ENCODE measurements around the gene GJB3.
"Not testable (repeated sequence)": the region's sequence is repeated elsewhere in the genome, so short reads cannot be mapped to it uniquely, and the experiment has no call there.

Gene GJB3

DNA sequence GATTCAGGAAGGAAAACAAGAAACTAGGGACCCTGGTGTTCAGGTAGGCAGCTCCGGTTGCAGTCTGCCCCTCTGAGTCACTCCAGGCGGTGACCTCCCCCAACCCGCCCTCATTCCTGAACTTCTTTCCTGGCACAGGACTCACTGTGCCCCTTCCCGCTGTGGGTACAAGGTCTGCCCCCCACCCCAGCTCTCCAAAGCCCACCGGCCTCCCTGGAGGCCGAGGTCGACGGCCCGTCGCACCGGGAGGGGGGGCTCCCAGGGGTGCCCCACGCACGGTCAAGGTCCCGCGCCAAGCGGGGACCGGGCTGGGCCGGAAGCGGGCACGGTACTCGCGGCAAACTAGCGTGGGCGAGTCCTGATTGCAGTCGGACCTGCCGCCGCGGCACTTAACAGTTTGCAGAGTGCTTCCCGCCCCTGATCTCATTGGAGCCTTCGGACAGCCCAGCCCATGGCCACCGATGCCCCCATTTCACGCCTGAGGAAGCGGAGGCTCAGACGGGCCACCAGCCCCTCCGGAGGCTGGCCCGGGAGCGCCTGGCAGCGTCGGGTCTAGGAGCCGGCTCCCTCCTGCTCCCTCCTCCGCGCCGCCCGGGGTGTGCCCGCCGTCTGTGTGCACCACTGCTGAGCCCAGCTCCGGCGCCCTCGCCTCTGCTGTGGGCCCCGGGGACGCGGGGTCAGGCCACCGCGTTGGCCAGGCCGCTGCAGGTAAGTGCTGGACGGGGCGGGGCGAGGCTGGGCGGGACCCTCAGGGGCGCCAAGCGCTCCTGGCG, at the start of gene GJB3:
Gene GJB3, plus strand, starts transcription at position 144 of the 773 bp plus-strand sequence. CDS start 3,549 bp downstream, outside the sequence.
- DNase-seq (ENCODE audit: low read depth): no peak

GRCh38 chr1:34732831-34733230, 48.2 kb upstream of the GJB3 start:
- DNase-seq (ENCODE audit: low read depth): not testable (repeated sequence)

- DNase-seq (ENCODE audit: low read depth): no peak
Observed at GRCh38 chr1:34736692-34737091, 44.3 kb upstream of the GJB3 start.

DNA sequence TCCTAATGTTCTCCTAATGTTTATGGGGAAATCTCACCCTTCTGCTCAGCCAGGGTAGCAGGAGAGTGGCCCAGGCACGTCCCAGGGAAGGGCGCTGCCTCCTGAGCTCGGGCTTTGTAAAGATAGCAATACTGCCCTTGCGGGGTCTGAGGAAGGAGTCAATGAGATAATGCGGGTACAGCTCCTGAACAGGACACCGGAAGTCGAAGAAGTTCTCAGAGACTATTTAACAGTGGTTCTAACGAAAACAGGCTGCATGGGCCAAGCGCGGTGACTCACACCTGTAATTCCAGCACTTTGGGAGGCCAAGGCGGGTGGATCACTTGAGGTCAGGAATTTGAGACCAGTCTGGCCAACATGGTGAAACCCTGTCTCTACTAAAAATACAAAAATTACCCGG, 43.8 kb upstream of the GJB3 start:
- DNase-seq (ENCODE audit: low read depth): not testable (repeated sequence)

GRCh38 chr1:34739613-34740012, 41.4 kb upstream of the GJB3 start:
- no peak for DNase-seq (ENCODE audit: low read depth)

DNA sequence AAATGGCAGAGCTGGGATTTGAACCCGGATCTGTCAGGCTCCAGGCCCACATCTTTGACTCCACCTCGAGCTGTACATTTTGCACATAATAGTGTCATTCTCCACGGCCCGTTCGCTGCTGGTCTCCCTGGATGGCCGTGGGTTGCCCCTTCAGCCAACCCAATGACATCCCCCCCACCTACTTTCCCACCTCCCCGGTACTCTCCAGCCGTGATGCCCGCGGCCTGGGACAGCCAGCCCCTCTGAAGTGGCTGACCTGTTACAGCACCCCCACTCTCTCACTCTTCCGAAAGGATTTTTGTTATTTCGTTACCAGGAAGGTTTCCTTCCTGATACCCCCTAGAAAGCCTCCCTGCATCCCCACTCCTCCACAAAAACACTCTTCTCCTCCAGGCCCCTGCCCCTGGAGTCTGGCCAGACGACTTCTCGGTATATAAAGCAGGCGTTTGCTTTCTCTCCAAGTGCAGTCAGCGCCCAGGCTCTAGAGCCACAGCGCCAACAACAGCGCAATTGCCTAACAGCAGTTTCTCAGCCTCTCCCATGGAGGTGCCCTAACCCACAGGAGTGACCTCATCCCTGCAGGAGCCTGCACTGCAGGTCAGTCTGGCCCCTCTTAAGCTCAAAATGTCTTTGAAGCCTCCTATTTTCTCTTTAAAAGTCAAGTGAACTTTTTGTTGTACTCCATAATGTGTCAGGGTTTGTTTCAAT, 40.7 kb upstream of the GJB3 start:
- DNase-seq (ENCODE audit: low read depth): no peak

- DNase-seq (ENCODE audit: low read depth): peak; percentile 79
Observed at GRCh38 chr1:34742667-34743270, 38.2 kb upstream of the GJB3 start.

- no peak for DNase-seq (ENCODE audit: low read depth)
Observed at GRCh38 chr1:34743775-34744174, 37.2 kb upstream of the GJB3 start.

- no peak for DNase-seq (ENCODE audit: low read depth)
Observed at GRCh38 chr1:34744851-34745250, 36.2 kb upstream of the GJB3 start.

- DNase-seq (ENCODE audit: low read depth): no peak
Observed at GRCh38 chr1:34745666-34746065, 35.3 kb upstream of the GJB3 start.

DNA sequence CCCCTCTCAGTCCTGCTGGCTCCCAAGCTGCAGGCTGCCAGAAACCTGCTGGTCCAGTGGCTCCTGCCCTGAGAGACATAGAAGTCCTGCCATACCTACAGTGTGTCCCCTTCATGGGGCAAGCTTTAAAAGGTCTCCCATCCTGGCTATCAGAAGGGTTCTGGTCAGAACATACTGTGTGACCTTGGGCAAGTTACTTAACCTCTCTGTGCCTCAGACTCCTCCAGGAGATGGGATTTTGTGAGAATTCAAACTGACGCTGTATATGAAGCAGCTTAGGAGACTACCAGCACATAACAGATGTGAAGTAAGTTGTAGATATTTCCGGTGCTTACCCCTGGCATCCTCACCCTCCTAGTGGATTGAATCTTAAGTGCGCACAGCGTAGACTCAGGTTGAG, 34.9 kb upstream of the GJB3 start:
- DNase-seq (ENCODE audit: low read depth): no peak

DNA sequence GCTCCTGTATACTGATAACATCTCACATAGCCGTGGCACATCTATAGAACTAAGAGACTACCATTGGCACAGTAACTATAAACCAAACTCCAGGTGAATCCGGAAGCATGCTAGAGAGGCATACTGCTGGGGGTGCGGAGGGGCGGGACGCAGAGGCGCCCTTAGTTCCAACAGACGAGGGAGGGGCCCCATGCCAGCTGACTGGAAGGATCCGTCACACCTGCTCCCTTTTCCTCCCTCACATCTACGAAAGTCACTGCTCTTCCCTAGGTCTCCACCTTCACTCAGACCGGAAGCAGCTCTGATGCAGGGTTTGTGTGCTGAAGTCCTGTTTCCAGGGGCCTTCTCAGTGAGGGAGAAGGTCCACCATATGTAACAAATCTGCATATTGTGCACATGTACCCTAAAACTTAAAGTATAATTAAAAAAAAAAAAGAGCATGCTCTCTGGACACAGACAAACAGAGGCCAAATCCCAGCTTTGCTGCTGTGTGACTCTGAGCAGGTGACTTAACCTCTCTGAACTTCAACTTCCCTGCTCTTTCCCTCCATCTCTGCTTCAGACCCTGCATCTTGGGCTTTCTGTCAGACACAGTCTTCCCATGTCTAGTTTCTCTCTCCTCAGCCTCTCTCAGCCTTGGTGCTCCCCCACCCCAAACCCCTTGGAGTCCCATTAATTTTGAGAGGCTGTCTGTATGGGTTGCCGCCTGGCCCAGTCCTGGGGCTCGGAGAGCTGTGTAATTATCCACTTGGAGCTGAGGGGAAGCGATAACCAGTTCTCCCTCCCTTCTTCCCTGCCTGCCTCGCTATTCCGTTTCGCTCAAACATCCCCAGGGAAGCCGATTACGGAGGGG, 34.0 kb upstream of the GJB3 start:
- no peak for DNase-seq (ENCODE audit: low read depth)

- no peak for DNase-seq (ENCODE audit: low read depth)
Observed at GRCh38 chr1:34747638-34747941, 33.4 kb upstream of the GJB3 start.

DNA sequence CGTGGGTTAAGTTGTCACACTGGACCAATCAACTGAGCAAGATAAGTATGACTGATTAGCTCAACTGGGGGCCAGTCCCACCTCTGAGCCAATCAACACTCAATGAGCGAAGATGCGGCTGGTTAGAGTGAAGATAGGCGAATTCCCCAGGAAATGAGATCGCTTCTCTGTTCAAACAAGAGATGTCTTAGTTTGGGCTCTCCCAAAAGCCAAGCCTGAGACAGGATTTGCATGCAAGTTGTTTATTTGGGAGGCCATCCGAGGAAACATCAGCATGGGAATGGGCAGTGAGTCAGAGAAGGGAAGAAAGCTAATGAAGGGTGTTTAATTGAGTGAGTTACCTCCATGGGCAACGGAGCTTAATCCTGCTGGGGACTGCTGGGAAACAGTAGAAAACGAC, 31.0 kb upstream of the GJB3 start:
- DNase-seq (ENCODE audit: low read depth): no peak

DNA sequence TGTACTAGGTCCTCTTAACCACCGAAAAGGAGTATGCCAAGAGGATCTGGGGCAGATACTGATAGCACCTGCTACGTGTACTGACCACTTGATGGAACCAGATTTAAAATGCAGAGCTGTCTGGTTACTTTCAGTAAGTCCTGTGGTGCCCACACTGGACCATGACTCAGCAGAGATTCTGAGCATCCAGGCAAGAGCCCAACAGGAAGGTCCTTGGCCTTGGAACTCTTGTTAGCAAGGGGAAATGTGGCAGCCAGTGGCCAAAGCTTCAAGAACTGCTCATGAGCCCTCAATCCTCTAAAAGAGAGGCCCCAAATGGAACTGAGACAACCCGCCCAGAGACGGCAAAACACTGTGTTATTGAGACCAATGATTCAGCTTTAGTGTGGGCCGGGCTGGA, 30.4 kb upstream of the GJB3 start:
- no peak for DNase-seq (ENCODE audit: low read depth)

GRCh38 chr1:34753163-34753562, 27.9 kb upstream of the GJB3 start:
- no peak for DNase-seq (ENCODE audit: low read depth)

DNA sequence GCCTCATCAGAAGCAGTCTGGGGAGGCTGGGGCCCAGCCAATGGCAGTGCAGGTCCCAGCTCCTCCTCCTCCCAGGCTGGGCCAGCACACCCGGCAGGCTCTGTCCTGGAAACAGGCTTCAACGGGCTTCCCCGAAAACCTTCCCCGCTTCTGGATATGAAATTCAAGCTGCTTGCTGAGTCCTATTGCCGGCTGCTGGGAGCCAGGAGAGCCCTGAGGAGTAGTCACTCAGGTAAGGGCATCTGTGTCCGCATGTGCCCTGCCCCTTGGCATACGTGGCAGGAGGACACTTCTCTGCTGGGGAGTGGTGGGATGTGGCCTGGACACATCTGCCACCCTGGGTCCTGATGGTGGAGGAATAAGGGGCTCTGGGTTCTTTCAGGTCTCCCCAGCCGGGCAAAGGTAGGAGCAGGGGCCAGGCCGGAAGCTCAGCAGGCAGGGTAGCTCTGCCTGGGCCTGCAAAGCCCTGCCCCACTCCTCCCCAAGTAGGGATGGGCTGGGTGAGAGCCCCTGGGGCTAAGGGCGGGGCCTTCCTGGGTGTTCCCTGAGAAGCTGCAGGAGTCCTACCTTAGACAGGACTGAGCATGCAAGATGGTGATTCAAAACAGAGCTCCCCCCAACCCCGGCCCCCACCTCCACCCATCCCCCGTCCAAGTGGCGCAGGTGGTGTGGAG, 25.9 kb upstream of the GJB3 start, which contains the start of gene GJB5:
Gene GJB5, plus strand, starts transcription at position 84 of the 674 bp plus-strand sequence. CDS start 2,284 bp downstream, outside the sequence.
- DNase-seq (ENCODE audit: low read depth): no peak

DNA sequence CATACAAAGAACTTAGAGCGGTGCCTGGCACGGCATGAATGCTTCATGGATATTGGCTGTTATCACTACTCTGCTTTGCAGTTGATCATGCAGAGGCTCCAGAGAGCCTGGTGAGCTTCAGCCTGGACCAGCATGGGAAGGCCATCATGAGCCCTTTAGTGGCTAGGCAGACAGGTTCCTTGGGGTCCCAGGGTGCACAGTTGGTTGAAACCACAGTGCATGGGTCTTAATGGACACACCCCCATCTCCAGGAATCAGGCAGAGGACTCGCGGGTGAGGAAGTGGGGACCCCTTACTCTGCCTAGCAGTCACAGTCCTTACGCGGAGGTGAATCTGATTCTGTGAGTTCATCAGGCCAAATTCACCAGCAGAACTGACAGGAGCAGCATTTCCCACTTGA, 25.1 kb upstream of the GJB3 start:
- no peak for DNase-seq (ENCODE audit: low read depth)

DNA sequence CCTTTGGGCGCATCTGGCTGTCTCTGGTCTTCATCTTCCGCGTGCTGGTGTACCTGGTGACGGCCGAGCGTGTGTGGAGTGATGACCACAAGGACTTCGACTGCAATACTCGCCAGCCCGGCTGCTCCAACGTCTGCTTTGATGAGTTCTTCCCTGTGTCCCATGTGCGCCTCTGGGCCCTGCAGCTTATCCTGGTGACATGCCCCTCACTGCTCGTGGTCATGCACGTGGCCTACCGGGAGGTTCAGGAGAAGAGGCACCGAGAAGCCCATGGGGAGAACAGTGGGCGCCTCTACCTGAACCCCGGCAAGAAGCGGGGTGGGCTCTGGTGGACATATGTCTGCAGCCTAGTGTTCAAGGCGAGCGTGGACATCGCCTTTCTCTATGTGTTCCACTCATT, 23.6 kb upstream of the GJB3 start:
- no peak for DNase-seq (ENCODE audit: low read depth)

DNA sequence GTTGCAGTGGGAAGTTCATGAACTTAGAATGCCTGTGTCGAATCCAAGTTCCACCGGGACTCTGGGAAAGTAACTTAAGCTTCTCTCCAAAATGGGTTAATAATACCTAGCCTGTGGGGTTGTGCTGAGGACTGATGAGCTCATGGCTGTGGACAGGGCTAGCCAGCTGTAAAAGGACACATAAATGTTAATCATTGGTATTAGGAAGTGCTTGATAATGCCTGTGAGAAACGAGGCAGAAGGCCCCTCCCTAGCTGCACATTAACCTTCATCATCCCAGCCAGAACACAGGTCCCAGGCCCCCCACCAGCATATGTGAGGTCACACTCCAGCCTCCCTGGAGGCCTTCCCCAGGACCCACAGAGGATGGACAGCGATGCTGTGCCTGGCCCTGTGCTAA, 22.3 kb upstream of the GJB3 start:
- no peak for DNase-seq (ENCODE audit: low read depth)

DNA sequence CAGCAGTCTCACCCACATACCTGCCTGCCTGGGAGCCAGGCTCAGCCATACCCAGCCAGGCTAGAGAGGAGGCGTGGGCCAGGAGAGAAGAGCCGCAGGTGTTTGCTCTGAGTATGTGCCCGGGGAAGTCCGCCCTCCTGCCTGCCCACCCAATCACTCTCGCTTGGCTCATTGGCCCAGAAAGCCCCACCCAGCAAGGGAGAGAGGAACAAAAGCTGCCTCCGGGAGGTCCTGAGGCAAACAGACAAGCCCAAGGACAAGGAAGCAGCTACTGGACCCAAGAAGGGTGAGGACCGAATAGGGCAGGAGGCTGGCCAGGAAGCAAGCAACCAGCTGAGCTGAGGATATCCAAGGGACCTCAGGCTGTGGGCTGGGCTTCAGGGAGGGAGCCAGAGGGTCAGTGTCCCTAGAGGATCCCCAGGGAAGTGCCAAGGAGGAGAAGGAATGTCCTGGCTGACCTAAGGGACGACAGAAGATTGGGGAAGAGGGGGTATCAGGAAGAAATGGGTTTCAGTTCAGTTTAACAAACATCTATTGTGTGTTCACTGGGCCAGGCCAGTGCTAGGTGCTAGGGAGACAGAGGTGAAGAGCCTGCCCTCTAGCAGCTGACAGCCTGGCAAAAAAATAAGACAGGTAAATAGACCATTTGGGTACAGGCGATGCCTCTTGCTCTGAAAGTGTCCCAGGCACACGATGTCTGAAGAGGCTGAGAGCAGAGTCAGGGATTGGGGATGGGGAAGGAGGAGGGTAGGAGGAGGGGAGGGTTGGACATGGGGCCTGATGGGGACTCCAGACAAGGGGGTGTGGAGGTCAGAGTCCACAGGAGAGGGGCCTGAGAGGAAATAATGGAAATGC, 21.3 kb upstream of the GJB3 start, which contains the start of gene GJB4:
Gene GJB4, plus strand, starts transcription at position 238 of the 855 bp plus-strand sequence. CDS start 1,515 bp downstream, outside the sequence.
- no peak for DNase-seq (ENCODE audit: low read depth)
